Measurements from ENCODE around the gene CASK. TPM values are rescaled to one million over a fixed set of nuclear protein-coding genes. Genes with fewer than 3 reads are reported as not detected.

The CASK gene
- total and polyA plus RNA-seq, 9 of the 15 experiments (the other 6 are each of a cell fraction or from before 2014, with no cell fraction given), result 1.3 to 7.4 (median 5.2) TPM

DNA sequence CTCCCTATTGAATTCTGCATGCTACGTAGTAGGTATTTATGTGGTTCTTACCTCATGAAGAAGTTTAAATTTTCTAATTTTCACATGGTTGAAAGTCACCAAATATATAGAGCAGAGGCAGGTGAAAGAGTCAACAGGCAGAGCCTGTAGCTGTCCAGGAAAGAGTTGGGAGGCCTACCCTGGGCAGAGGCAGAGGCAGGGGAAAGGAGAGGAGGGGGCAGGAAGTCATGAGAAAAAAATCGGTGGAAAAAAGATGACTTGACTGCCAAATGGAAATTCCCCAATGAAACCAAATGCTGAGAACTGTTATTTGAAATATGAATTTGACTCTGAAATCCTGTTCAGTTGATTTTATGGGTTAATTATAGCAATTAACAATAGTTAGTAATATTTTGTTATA lies 257.7 kb downstream of the CASK start:
- no peak for ATAC-seq
- H3K36me3 ChIP-seq (ENCODE audit: control insufficient read depth, insufficient read depth, low read length), result no peaks in the 10 kb centered on the region
- H3K4me2 ChIP-seq (ENCODE audit: insufficient read depth, low read length), result no peak overlapping the region
- no peaks in the 10 kb centered on the region for H3K27me3 ChIP-seq (ENCODE audit: control insufficient read depth in 2 of 2, insufficient read depth in 2 of 2, low read length in 2 of 2)
- POLR2A ChIA-PET, result interaction anchor here (1.0 kb wide), 1 partner anchor 15 kb away, joined by 3 read pairs; no protein-coding TSS in a partner anchor
- H3K9me1 ChIP-seq (ENCODE audit: control insufficient read depth, insufficient read depth, low read length), result no peaks in the 10 kb centered on the region
- no peak overlapping the region for H3K27ac ChIP-seq (ENCODE audit: extremely low read depth, low read depth, low read length)
- no peak overlapping the region for H3K4me3 ChIP-seq
- CTCF ChIA-PET (ENCODE audit: low intra/inter-chr PET ratio), result no interaction called here
- no peak overlapping the region for H3K9ac ChIP-seq (ENCODE audit: insufficient read depth in 1 of 2, low read depth in 2 of 2, low read length in 2 of 2)
- peaks cover 0 to 3% of the 10 kb centered on the region in 2 experiments; a peak in 2 of 5 replicates for H3K4me1 ChIP-seq (replicated peaks in 1 of 2; ENCODE audit: control insufficient read depth in 2 of 2, insufficient read depth in 2 of 2, low read length in 2 of 2)
- TF ChIP-seq MCM2 (IDR thresholded peaks at IDR 0.05; ENCODE audit: low read depth), result no peak
- no peak for TF ChIP-seq C11orf30 (IDR thresholded peaks at IDR 0.05; ENCODE audit: low read depth)
- TF ChIP-seq CBFA2T2 (conservative IDR thresholded peaks at IDR 0.05), result no peak
- TF ChIP-seq, protein P1, sequence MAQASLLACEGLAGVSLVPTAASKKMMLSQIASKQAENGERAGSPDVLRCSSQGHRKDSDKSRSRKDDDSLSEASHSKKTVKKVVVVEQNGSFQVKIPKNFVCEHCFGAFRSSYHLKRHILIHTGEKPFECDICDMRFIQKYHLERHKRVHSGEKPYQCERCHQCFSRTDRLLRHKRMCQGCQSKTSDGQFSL (CRISPR knock-in tag; IDR thresholded peaks at IDR 0.05), result no peak
- TF ChIP-seq, protein P1 (tag; IDR thresholded peaks at IDR 0.05), result no peak
- no peak for TF ChIP-seq ARHGAP35 (IDR thresholded peaks at IDR 0.05; ENCODE audit: partially characterized antibody)
- TF ChIP-seq U2AF2 (optimal IDR thresholded peaks at IDR 0.05; ENCODE audit: low read depth, low read length), result no peak
- no peak for TF ChIP-seq ZNF184 (CRISPR knock-in tag; IDR thresholded peaks at IDR 0.05)
- TF ChIP-seq, protein P2, sequence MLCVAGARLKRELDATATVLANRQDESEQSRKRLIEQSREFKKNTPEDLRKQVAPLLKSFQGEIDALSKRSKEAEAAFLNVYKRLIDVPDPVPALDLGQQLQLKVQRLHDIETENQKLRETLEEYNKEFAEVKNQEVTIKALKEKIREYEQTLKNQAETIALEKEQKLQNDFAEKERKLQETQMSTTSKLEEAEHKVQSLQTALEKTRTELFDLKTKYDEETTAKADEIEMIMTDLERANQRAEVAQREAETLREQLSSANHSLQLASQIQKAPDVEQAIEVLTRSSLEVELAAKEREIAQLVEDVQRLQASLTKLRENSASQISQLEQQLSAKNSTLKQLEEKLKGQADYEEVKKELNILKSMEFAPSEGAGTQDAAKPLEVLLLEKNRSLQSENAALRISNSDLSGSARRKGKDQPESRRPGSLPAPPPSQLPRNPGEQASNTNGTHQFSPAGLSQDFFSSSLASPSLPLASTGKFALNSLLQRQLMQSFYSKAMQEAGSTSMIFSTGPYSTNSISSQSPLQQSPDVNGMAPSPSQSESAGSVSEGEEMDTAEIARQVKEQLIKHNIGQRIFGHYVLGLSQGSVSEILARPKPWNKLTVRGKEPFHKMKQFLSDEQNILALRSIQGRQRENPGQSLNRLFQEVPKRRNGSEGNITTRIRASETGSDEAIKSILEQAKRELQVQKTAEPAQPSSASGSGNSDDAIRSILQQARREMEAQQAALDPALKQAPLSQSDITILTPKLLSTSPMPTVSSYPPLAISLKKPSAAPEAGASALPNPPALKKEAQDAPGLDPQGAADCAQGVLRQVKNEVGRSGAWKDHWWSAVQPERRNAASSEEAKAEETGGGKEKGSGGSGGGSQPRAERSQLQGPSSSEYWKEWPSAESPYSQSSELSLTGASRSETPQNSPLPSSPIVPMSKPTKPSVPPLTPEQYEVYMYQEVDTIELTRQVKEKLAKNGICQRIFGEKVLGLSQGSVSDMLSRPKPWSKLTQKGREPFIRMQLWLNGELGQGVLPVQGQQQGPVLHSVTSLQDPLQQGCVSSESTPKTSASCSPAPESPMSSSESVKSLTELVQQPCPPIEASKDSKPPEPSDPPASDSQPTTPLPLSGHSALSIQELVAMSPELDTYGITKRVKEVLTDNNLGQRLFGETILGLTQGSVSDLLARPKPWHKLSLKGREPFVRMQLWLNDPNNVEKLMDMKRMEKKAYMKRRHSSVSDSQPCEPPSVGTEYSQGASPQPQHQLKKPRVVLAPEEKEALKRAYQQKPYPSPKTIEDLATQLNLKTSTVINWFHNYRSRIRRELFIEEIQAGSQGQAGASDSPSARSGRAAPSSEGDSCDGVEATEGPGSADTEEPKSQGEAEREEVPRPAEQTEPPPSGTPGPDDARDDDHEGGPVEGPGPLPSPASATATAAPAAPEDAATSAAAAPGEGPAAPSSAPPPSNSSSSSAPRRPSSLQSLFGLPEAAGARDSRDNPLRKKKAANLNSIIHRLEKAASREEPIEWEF (CRISPR knock-in tag; IDR thresholded peaks at IDR 0.05), result no peak
- TF ChIP-seq ZNF707 (CRISPR knock-in tag; conservative IDR thresholded peaks at IDR 0.05), result no peak
- no peak for TF ChIP-seq ARID1B (IDR thresholded peaks at IDR 0.05)
- no peak for TF ChIP-seq KLF1 (tag; IDR thresholded peaks at IDR 0.05)
- no peak for TF ChIP-seq HIVEP1 (CRISPR knock-in tag; IDR thresholded peaks at IDR 0.05)
- TF ChIP-seq, protein P3, sequence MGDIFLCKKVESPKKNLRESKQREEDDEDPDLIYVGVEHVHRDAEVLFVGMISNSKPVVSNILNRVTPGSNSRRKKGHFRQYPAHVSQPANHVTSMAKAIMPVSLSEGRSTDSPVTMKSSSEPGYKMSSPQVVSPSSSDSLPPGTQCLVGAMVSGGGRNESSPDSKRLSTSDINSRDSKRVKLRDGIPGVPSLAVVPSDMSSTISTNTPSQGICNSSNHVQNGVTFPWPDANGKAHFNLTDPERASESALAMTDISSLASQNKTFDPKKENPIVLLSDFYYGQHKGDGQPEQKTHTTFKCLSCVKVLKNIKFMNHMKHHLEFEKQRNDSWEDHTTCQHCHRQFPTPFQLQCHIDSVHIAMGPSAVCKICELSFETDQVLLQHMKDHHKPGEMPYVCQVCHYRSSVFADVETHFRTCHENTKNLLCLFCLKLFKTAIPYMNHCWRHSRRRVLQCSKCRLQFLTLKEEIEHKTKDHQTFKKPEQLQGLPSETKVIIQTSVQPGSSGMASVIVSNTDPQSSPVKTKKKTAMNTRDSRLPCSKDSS (IDR thresholded peaks at IDR 0.05; ENCODE audit: low read depth, partially characterized antibody), result no peak
- in situ Hi-C loops (cut with MboI), result no loop called here
- H4K20me1 ChIP-seq (replicated peaks; ENCODE audit: control insufficient read depth, insufficient read depth, low read length), result no peaks in the 10 kb centered on the region
- no TSS peak for BruUV-seq (replicated peaks)
- 42% methylated on average over 2 of the region's 2 CpGs for WGBS (ENCODE audit: insufficient coverage, low coverage, missing lambda C conversion rate)
- no peak for FAIRE-seq
- intact Hi-C loops (cut with micrococcal nuclease), result no loop called here
- no peak for DNase-seq (ENCODE audit: extremely low read depth in 1 of 4, low spot score in 3 of 4)
- H2AFZ ChIP-seq (ENCODE audit: low read depth, low read length), result no peak overlapping the region
- no peaks in the 10 kb centered on the region for H3K79me2 ChIP-seq (ENCODE audit: control insufficient read depth, insufficient read depth, low read length)
- H3K9me3 ChIP-seq (replicated peaks; ENCODE audit: control insufficient read depth, insufficient read depth, low read depth, low read length), result no peaks in the 10 kb centered on the region
